Measurements from ENCODE around the gene SLC30A7.
"Not testable (repeated sequence)": the region's sequence is repeated elsewhere in the genome, so short reads cannot be mapped to it uniquely, and the experiment has no call there.

- not testable (repeated sequence) for TF ChIP-seq POLR2A (IDR thresholded peaks at IDR 0.05); CTCF (IDR thresholded peaks at IDR 0.05); POLR2AphosphoS5 (IDR thresholded peaks at IDR 0.05; ENCODE audit: insufficient read depth in 1 of 2, low read depth in 1 of 2)
Measured at GRCh38 chr1:100889007-100889406, 6.9 kb upstream of the SLC30A7 start.
